Measurements from ENCODE around the gene ABCC10. TPM values are rescaled to one million over a fixed set of nuclear protein-coding genes. Genes with fewer than 3 reads are reported as not detected.

The ABCC10 gene
- total and polyA plus RNA-seq, 9 donors, result 8.9 to 34.9 (median 21.1) TPM

- no peaks in the 10 kb centered on the region for H3K9me3 ChIP-seq
- intact Hi-C loops (cut with DNase I), result no loop called here
- DNase-seq, result peak; percentile 68 to 86 (median 76)
Measured at GRCh38 chr6:43436577-43437282, 9.4 kb downstream of the ABCC10 start.

DNA sequence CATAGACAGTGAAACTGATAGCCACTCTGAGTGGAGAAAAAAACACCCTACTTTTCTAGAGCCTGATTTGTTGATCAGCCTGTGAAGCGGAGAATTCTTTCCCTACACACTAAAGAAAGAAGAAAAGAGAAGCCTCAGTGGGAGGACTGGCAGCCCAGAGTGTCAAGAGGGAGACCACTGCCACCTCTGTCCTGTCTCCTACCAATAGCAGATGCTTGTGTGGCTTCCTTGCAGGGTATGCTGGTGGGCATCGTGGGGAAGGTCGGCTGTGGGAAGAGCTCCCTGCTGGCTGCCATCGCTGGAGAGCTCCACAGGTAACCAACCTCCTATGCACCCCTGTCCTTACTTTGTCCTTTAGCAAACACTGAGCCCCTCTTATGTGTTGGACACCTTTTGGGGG lies 10.4 kb downstream of the ABCC10 start:
- H3K36me3 ChIP-seq, result no peaks in the 10 kb centered on the region

More at GRCh38 chr6:43436577-43437282, 9.4 kb downstream of the ABCC10 start:
- no peaks in the 10 kb centered on the region for H3K27me3 ChIP-seq
- peak overlapping the region; percentile 4 to 65 for H3K27ac ChIP-seq
- WGBS, 3 donors, result 3 to 11% (median 6%) methylated on average over 5 of the region's 5 CpGs
- TF ChIP-seq EP300 (IDR thresholded peaks at IDR 0.05) (no peak), POLR2A (IDR thresholded peaks at IDR 0.05) (no peak), CTCF (IDR thresholded peaks at IDR 0.05) (no peak)
- no peak overlapping the region for H3K4me3 ChIP-seq
- no peaks in the 10 kb centered on the region for H3K36me3 ChIP-seq
- H3K4me1 ChIP-seq (ENCODE audit: insufficient read depth), result peaks cover 22% of the 10 kb centered on the region

DNA sequence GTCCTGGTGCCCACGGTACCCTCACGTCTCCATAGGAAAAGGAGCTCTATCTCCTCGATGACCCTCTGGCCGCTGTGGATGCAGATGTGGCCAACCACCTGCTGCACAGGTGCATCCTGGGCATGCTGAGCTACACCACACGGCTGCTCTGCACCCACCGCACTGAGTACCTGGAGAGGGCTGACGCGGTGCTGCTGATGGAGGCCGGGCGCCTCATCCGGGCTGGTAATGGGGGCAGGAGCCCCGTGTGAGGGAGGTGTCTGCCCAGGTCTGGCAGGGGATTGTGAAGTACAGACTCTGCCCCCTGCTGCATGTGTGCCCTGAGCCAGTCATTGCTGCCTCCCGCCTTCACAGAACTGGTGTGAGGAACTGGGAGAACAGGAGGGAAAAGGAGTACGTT lies 15.6 kb downstream of the ABCC10 start:
- Histone ChIP-seq H3K36me3 (no peaks in the 10 kb centered on the region), H3K4me3 (no peak overlapping the region), H3K4me1 (ENCODE audit: insufficient read depth) (peaks cover 5% of the 10 kb centered on the region), H3K9me3 (no peaks in the 10 kb centered on the region), H3K27me3 (no peaks in the 10 kb centered on the region), H3K27ac (no peak overlapping the region)
- TF ChIP-seq CTCF (IDR thresholded peaks at IDR 0.05) (no peak), POLR2A (IDR thresholded peaks at IDR 0.05) (no peak), EP300 (IDR thresholded peaks at IDR 0.05) (no peak)
- intact Hi-C loops (cut with DNase I), result no loop called here
- WGBS, 3 donors, result 89 to 91% (median 90%) methylated on average over 13 to 14 of the region's 14 CpGs
- no peak for DNase-seq

More for the DNA sequence above, 10.4 kb downstream of the ABCC10 start:
- H3K27me3 ChIP-seq, result no peaks in the 10 kb centered on the region
- DNase-seq, result no peak
- no peak for TF ChIP-seq CTCF (IDR thresholded peaks at IDR 0.05)
- no peak for TF ChIP-seq EP300 (IDR thresholded peaks at IDR 0.05)
- no peak for TF ChIP-seq POLR2A (IDR thresholded peaks at IDR 0.05)
- no peak overlapping the region for H3K4me3 ChIP-seq
- 59 to 70% (median 63%) methylated on average over 4 of the region's 4 CpGs for WGBS, 3 donors
- intact Hi-C loops (cut with DNase I), result no loop called here
- peaks cover 22% of the 10 kb centered on the region for H3K4me1 ChIP-seq (ENCODE audit: insufficient read depth)
- peak overlapping the region in 1 of 2 donors; percentile 65 for H3K27ac ChIP-seq
- H3K9me3 ChIP-seq, result no peaks in the 10 kb centered on the region

DNA sequence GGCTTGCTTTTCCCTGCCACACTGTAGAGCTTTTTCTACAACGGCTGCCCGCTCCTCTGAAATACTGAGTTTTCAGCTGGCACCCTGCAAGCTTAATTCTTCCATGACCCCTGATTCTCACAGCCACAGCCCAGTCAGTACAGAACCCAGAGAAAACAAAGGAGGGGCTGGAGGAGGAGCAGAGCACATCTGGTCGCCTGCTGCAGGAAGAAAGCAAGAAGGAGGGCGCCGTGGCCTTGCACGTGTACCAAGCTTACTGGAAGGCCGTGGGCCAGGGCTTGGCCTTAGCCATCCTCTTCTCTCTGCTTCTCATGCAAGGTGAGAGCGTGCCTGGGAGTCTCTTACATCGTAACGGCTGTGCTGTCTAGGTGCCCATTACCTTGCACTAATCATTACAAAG lies 16.7 kb downstream of the ABCC10 start:
- DNase-seq, result peak in 1 of 5 donors; percentile 73
- no peak for TF ChIP-seq POLR2A (IDR thresholded peaks at IDR 0.05)
- no peak for TF ChIP-seq EP300 (IDR thresholded peaks at IDR 0.05)
- no peak for TF ChIP-seq CTCF (IDR thresholded peaks at IDR 0.05)
- no peaks in the 10 kb centered on the region for H3K9me3 ChIP-seq
- H3K4me3 ChIP-seq, result no peak overlapping the region
- no peaks in the 10 kb centered on the region for H3K4me1 ChIP-seq (ENCODE audit: insufficient read depth)
- no peaks in the 10 kb centered on the region for H3K36me3 ChIP-seq
- H3K27ac ChIP-seq, result no peak overlapping the region
- no peaks in the 10 kb centered on the region for H3K27me3 ChIP-seq
- intact Hi-C loops (cut with DNase I), result no loop called here
- WGBS, 3 donors, result 35 to 60% (median 48%) methylated on average over 10 of the region's 10 CpGs

All from ovary (tissue), 9 donors.